HG03558 (cell line): Measurements from ENCODE around the gene MAMLD1.

Experiments used
- ATAC-seq: cut with Tn5 transposase; IDR thresholded peaks from one replicate; pipeline ENCODE4 v1.9.1; 2021; ENCODE audit warnings: moderate number of reproducible peaks; ENCODE audit not compliant: unreplicated experiment; ENCODE audit errors: extremely low read depth

Gene MAMLD1

GRCh38 chrX:150348365-150348764 lies 14.8 kb upstream of the MAMLD1 start:
- no peak for ATAC-seq

GRCh38 chrX:150352114-150352513 lies 11.0 kb upstream of the MAMLD1 start:
- ATAC-seq, result no peak

- ATAC-seq, result no peak
Observed at GRCh38 chrX:150352581-150352980, 10.5 kb upstream of the MAMLD1 start.

GRCh38 chrX:150355913-150356312 lies 7.2 kb upstream of the MAMLD1 start:
- no peak for ATAC-seq

- ATAC-seq, result no peak
Observed at GRCh38 chrX:150357790-150358189, 5.3 kb upstream of the MAMLD1 start.

GRCh38 chrX:150358651-150359050 lies 4.5 kb upstream of the MAMLD1 start:
- no peak for ATAC-seq

GRCh38 chrX:150360331-150360730 lies 2.8 kb upstream of the MAMLD1 start:
- ATAC-seq, result no peak

GRCh38 chrX:150361070-150361776 lies 1.9 kb upstream of the MAMLD1 start:
- no peak for ATAC-seq

- ATAC-seq, result no peak
Observed at GRCh38 chrX:150361777-150362351, 1.3 kb upstream of the MAMLD1 start.

- ATAC-seq, result no peak
Observed at GRCh38 chrX:150363561-150364346, 637 bp downstream of the MAMLD1 start.

GRCh38 chrX:150364347-150365050 lies 1.4 kb downstream of the MAMLD1 start:
- ATAC-seq, result no peak

- no peak for ATAC-seq
Observed at GRCh38 chrX:150365051-150365989, 2.2 kb downstream of the MAMLD1 start.

GRCh38 chrX:150365990-150366911 lies 3.1 kb downstream of the MAMLD1 start:
- ATAC-seq, result no peak

- no peak for ATAC-seq
Observed at GRCh38 chrX:150366951-150367545, 3.9 kb downstream of the MAMLD1 start.

GRCh38 chrX:150370589-150371312 lies 7.6 kb downstream of the MAMLD1 start:
- ATAC-seq, result no peak

- ATAC-seq, result no peak
Observed at GRCh38 chrX:150371877-150372276, 8.8 kb downstream of the MAMLD1 start.

GRCh38 chrX:150372280-150372679 lies 9.2 kb downstream of the MAMLD1 start:
- no peak for ATAC-seq

GRCh38 chrX:150372756-150373155 lies 9.6 kb downstream of the MAMLD1 start:
- no peak for ATAC-seq
